ENCODE results near the gene STX8.

Gene STX8

DNA sequence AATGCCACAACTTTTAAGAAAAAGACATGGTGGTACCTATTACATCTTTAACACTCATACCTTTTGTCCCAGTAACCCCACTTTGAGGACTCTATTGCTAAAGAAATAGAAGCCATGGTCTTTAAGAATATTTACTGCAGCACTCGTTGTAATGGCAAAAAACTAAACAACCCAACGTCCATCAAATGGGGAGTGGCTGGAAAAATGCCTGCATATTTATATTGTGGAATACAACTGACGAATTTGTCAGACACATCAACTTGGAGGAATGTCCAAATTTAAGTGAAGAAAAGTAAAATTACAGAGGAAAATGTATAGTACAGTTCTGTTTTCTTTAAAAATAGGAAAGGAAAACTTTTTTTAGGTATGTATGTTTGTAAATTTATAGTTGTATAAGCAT, 47.8 kb downstream of the STX8 start:
- no peak overlapping the region for H3K4me3 ChIP-seq (ENCODE audit: low read depth, low read length)
- no peak for TF ChIP-seq CTCF (IDR thresholded peaks at IDR 0.05; ENCODE audit: low read depth, low read length)
- no peak for DNase-seq (ENCODE audit: low read depth, low spot score)
- in situ Hi-C loops (cut with HindIII; ENCODE audit: low sequenced_read_pairs): no loop called here

GRCh38 chr17:9522074-9522473, 53.5 kb downstream of the STX8 start:
- DNase-seq (ENCODE audit: low read depth, low spot score): peak; percentile 62

DNA sequence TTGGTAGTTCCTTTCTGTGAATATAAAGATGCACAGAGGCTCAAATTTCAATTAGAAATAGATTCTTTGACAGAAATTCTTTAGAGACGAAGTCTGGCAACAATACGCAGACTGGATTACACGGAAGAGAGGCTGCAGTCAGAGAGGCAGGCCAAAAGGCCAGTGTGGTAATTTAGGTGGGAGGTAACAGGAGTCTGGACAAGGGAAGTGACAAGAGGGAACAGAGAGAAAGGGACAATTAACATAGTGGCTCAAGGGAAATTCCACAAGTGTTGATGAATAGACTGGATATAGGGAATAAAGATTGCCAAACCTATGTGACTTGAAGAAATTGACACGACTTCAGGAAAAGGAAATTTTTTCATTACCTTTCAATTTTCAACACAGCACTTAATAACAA, 54.6 kb downstream of the STX8 start:
- H3K4me3 ChIP-seq (ENCODE audit: low read depth, low read length): no peak overlapping the region
- in situ Hi-C loops (cut with HindIII; ENCODE audit: low sequenced_read_pairs): no loop called here
- DNase-seq (ENCODE audit: low read depth, low spot score): no peak
- no peak for TF ChIP-seq CTCF (IDR thresholded peaks at IDR 0.05; ENCODE audit: low read depth, low read length)

More at GRCh38 chr17:9522074-9522473, 53.5 kb downstream of the STX8 start:
- H3K4me3 ChIP-seq (ENCODE audit: low read depth, low read length): no peak overlapping the region
- peak; percentile 62 for TF ChIP-seq CTCF (IDR thresholded peaks at IDR 0.05; ENCODE audit: low read depth, low read length)
- in situ Hi-C loops (cut with HindIII; ENCODE audit: low sequenced_read_pairs): no loop called here

DNA sequence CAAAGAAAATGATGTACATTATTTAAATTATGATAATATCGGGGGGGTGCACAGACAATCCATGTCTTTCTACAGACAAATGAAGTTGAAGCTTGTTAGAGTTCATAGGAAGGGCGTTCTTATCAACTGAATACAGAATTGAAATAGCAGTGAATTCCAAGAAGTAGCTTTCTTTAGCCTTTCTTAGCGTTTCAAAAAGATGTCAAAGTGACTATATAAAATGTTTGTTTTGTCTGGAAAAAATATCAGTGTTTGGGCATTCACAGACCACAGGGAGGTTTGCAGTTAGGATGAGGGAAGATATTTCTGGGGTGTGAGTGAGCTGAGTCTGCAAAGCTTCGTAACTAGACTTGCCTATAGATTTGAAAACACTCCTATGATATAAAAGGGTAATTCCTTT, 55.0 kb downstream of the STX8 start:
- in situ Hi-C loops (cut with HindIII; ENCODE audit: low sequenced_read_pairs): no loop called here
- H3K4me3 ChIP-seq (ENCODE audit: low read depth, low read length): no peak overlapping the region
- TF ChIP-seq CTCF (IDR thresholded peaks at IDR 0.05; ENCODE audit: low read depth, low read length): no peak
- no peak for DNase-seq (ENCODE audit: low read depth, low spot score)

GRCh38 chr17:9519583-9520272, 55.9 kb downstream of the STX8 start:
- no peak for DNase-seq (ENCODE audit: low read depth, low spot score)
- no peak for TF ChIP-seq CTCF (IDR thresholded peaks at IDR 0.05; ENCODE audit: low read depth, low read length)
- H3K4me3 ChIP-seq (ENCODE audit: low read depth, low read length): no peak overlapping the region
- in situ Hi-C loops (cut with HindIII; ENCODE audit: low sequenced_read_pairs): no loop called here

- H3K4me3 ChIP-seq (ENCODE audit: low read depth, low read length): no peak overlapping the region
- no peak for DNase-seq (ENCODE audit: low read depth, low spot score)
- in situ Hi-C loops (cut with HindIII; ENCODE audit: low sequenced_read_pairs): no loop called here
- TF ChIP-seq CTCF (IDR thresholded peaks at IDR 0.05; ENCODE audit: low read depth, low read length): no peak
Observed at GRCh38 chr17:9517396-9517795, 58.2 kb downstream of the STX8 start.
